Fibroblast of skin of back (primary cell): ENCODE data around the gene ABHD12.
"Not testable (repeated sequence)": the region's sequence is repeated elsewhere in the genome, so short reads cannot be mapped to it uniquely, and the experiment has no call there.

Experiments
- DNase-seq: peaks from one replicate; pipeline ENCODE4 v3.0.0-alpha.2; 2013

Gene ABHD12

DNA sequence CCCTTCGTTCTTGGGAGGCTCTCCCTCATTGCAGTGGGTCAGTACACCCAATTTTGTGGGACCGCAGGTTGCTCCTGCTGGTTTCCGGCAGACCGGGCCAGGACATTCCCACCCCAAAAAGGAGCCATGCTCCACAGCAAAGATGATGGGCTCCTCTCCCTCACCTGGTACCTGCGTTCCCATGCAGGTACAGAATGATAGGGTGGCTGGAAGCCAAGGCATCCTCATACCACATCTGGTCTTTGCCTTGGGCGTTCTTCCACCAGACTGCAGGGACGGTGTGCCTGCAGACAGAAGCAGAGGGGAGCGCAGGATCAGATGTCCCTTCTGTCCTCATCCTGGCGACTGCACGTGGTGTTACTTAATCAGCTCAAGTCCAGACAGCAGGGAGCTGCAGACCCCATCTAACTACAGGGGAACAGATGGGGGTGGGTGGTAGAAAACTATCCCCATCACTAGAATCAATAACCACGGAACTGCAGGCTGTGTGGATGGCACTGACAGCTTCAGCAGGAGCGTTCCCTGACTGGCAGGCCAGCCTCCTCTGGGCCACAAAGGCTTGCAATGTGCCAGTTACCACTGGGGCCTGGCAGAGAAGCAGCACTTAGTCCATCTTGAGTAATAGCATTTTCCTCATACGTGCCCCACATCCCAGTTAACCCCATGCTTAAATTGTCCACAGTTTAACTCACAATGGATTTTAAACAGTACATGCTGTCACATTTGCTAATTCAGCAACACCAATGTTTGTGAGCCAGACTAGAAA, 70.4 kb downstream of the ABHD12 start:
- DNase-seq, result no peak

DNA sequence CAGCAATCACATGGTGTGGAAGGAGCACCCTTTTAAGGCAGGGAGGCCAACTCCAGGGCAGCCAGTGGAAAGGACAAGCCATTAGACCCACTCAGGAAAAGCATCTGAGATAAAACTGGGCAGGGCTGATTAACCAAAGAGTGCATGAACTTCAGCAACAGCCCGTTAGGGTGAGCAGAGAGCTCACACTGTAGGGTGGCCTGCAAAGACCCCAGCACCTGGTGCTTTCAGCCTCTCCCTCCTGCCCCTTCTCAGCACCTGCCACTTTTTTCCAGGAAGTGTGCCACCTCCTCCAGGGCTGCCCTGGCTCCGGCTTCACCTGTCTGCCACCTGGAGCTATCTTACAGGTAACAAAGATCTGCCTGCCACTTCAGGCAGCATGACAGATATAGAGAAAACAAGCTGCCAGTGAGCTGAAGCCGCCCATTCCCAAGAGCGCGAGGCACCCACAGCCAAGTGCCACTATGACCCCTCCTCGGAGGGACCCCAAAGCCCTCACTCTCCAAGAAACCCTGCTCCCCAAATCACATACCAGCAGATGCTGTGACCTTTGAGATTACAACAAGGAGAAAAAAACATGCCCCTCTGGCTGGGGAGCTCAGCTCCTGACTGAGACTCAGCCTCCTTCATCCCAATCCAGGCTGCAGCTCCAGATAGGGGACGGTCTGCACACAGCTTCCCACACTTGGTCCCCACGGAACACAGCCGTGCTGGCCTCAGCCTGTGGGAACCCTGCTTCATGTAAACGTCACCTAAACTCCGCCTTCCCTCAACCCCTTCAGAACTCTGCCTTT, 71.2 kb downstream of the ABHD12 start:
- no peak for DNase-seq

DNA sequence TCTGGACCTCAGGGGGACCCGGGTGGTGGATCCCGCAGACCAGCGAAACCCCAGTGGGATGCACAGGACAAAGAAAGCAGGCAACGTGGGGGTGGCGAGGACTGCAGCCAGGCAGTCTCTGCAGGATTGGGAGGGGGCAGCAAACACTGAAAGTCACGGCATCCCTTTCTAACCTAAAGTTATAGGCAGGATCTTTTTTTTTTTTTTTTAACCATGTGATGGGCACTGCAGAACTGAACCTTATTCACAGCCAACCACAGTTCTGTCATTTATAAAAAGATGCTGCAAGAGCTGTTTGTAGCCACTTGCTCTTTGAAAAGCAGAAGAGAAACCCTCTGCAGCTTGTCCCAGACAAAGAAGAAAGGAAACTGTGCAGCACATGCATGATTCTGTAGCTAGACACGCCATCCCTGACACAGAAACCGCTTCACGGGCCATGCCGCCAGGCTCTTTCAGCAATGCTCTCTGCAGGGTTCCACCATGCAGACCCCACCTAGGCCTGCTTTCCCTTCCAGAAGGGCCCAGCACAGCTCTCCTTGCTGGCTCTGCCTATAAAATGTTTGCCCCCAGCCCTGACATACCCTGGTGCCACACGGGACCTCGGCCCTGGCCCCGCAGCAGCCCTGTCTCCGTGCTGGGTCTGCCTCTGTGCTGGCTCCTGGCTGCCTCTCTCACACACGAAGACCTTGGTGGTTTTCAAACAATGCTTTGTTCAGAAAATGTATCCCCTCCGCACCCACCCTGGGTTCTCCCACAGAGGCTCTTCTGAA, 72.0 kb downstream of the ABHD12 start:
- no peak for DNase-seq

DNA sequence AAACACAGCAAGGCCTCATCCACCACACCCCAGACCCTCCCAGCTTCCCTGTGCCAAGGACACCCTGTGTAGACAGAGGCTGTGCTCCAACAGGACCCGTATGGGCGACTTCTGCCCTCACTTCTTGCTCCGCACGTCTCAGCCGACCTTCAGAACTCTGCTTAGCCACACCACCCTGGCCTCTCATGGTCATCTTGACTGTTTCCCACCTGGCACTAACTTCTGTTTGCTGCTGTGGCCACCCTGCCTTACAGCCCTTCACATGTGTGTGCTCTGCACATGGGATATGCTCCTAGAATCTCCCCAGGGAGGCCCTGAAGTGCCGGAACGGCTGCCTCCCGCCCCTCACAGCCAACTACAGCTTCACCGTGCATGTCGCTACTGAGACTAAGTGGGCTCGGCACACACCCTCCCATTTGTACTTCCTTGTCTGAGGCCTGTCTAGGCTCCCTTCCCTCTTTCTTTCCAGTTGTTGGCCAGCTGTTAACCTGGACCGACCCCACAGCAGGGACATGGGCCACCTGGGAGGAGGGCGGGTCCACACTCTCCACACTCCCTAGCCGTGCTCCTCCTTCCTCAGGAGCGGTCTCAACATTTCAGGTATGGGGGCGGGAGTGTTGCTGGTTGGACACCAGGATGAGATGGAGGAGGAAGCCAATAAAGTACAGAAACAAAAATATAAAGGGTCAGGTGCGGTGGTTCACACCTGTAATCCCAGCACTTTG, 73.1 kb downstream of the ABHD12 start:
- DNase-seq, result no peak

DNA sequence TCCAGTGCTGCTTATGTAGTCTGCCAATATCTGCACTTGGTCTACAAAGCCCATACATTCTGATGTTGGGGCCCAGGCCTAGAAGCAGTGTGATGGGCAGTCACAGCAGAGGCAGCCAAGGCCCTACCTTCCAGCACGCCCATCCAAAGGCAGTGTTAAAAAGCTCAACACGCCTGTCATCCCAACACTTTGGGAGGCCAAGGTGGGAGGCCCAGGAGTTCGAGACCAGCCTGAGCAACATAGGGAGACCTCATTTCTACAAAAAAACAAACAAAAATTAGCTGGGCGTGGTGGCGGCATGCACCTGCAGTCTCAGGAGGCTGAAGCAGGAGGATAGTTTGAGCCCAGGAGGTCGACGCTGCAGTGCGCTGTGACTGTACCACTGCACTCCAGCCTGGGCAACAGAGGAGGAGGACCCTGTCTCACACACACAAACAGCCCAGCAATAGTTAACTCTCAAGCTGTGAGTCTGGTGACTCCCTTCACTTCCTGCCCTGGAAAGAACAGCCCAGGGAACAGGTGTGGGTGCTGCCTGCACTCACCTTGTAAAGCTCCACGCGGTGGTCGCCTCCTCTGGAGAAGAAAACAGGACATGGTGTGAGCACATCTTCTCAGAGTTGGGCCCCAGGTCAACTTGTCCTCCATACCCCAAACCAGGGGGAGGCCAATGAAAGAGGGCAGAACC, 74.0 kb downstream of the ABHD12 start:
- no peak for DNase-seq

DNA sequence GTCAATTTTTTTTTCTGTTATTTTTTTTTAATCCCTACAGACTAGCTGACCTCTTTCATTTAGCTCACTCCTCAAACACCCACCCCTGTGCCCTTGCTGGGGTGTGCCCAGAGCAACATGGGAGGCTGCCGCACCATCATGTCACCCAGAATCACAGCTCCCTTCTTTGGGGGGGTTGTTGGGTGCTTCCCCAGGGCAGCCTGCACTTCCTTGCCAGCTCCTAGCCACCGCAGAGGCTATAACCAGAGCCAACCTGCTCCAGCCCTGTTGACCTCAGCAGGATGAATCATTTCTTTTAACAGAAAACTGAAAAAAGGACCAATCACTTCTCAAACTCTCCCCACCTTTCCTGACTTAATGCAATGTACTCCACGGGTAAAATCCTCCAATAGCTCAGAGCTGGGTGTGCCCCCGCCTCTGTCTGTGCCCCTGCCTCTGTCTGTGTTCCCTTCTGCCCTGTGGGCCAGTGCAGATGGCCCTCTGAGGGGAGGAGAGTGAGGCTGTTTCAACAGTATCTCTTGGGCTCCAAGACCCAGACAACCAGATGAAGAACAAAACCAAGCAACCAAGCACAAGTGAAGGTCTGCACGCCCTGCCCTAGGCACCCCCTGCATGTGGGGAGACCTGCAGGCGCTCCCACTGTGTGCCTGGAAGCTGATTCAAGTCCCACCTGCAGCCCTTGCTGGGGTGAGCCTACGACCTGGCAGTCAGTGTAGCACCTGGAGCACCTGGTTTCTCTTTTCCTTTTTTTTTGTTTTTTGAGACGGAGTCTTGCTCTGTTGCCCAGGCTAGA, 75.0 kb downstream of the ABHD12 start:
- DNase-seq, result no peak

DNA sequence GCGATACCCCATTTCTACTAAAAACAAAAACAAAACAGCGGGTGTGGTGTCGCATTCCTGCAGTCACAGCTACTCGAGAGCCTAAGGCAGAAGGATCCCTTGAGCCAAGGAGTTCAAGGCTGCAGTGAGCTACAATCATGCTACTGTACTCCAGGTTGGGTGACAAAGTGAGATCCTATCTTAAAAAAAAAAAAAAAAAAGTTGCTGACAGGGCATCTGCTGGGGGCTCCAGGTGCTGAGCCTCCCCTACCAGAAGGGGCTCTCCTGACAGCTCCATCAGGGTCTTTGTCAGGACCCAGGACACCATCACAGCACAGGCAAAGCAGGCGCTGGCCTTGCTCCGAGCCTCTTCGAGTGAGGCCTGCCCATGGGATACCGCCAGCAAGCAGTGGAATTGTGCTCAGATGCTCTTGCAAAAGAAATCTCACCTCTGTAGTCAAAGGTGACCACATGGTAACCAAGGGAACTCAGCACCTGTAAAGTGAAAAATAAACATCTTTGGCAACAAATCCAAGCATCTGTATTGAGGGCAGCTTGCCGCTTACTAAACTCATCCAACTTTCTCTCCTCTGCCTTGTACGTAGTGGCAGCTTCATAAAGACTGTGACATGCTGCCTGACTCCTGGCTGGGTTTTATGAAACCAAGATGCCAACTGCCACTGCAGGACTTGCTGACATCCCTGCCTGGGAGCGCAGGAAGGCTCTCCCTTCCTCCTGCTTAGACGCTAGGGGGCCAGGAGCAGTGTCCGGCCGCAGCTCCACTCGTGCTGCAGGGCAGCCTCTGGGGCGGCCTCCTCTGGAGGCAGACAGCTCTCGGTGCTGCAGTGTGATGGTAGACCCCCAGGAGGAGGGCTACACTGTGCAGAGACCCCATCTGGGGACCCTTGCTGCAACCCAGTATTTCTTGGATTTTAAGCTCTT, 75.9 kb downstream of the ABHD12 start:
- DNase-seq, result no peak

DNA sequence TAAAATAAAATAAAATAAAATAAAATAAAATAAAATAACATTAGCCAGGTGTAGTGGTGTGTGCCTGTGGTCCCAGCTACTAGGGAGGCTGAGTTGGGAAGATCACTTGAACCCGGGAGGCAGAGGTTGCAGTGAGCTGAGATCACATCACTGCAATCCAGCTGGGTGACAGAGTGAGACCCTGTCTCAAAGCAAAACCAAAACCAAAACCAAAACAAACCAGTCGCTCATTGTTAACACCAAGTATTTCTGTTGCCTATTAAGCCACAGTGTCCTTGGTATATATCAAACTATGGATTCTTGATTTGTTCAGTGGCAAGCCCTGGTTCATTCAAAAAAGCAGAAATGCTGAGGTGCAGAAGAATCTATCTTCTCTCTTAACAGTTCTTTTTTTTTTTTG, 77.0 kb downstream of the ABHD12 start:
- DNase-seq, result no peak

DNA sequence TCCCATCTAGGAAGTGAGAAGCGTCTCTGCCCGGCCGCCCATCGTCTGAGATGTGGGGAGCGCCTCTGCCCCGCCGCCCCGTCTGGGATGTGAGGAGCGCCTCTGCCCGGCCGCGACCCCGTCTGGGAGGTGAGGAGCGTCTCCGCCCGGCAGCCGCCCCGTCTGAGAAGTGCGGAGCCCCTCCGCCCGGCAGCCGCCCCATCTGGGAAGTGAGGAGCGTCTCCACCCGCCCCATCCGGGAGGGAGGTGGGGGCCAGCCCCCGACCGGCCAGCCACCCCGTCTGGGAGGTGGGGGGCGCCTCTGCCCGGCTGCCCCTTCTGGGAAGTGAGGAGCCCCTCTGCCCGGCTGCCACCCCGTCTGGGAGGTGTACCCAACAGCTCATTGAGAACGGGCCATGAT, 77.9 kb downstream of the ABHD12 start:
- not testable (repeated sequence) for DNase-seq

DNA sequence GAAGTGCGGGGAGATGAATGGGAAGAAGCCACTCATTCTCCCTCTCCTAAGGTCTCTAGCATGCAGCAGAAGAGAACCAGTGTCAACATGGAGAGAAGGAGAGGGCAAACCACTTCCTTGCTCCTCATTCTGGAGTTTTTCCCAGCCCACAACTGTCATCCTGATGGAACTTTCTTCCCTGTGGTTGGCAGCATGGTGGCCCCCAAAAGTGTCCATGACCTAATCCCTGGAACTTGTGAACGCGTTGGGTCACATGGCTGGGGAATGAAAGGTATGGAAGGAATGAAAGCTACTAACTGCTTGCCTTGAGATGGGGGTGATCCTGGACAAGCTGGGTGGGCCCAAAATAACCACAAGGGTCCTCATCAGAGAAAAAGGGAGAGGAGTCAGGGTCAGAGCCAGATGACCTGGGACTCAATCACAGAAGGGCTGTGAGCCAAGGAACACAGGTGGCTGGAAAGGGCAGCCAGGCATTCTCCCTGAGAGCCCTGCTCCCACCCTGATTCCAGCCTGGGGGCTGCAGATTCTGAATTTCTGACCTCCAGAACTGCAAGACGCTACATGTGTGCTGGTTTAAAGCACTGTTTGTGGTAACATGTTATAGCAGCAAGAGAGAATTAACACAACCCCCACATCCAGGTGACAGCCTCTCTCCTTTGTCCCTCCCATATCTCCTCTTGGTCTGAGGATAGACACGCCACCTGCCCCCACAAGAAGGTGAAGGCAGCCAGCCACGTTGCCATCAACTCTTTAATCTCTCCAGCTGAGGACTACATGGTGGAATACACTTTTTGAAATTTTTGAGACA, 79.5 kb downstream of the ABHD12 start:
- peak; percentile 97 for DNase-seq

DNA sequence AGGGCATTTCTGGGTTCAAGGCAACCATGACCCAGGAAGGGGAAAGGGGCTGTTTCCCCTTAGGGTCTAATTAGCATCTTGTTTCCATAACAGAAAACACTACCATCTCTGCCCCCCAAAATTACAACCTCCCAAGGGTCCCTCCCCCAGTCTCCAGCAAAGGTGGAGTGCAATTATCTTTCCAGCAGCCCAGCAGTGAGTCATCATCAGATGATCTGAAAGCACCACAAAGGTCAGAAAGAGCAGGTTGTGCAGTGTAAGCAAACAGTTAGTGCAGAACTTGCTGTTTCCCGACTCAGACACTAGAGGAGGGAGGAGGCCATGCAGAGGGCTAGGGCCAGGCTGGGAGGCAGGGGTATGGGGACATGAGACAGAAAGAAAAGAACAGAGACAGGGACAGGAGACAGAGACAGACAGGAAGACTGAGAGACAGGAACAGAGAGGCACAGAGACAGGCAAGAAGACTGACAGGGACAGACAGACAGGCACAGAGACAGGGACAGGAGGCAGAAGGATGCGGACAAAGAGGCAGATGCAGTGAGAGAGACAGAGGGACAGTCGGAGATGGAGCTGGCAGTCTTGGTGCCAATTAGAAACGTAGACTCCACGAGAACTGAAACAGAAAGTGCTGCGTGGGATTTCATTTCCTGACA, 80.2 kb downstream of the ABHD12 start:
- DNase-seq, result peak; percentile 90

DNA sequence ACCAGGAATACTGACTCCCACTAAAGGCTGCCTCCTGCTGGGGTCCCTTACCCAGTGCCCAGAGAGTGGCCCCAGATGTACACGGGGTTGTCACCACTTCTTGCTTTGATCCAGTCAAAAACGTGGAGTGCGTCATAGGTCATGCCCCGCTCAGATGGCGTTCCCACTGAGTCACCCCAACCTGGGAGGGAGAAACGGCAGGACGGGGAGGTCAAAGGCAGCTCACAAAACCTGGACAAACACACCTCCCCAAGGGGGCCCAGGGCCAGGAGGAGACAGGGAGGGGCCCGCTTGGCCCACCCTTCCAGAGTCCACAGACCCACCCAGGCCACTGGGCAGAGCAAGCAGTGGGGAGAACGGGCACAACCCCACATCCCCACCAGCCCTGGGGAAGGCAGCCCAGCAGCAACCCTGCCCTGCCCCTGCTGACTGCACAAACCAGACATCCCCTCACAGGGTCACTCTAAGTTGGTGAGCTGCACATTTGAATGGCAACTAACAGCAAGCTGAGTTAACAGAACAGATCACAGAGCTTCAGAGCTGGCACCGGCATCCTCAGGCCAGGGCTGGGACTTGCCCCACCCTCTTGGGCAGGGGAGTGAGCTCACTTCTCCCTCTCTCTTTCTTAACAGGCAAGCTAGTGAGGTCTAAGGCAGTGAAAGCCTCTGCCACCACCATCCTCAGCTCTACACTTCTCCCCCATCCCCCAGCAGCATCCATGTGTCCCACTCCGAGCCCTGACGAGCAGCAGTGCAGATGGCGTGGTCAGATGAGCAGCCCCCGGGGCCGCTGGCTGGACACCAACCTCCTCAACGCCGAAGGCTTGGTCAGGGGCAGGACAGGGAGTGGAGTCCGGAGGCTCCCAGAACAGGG, 81.0 kb downstream of the ABHD12 start:
- peak; percentile 88 for DNase-seq

DNA sequence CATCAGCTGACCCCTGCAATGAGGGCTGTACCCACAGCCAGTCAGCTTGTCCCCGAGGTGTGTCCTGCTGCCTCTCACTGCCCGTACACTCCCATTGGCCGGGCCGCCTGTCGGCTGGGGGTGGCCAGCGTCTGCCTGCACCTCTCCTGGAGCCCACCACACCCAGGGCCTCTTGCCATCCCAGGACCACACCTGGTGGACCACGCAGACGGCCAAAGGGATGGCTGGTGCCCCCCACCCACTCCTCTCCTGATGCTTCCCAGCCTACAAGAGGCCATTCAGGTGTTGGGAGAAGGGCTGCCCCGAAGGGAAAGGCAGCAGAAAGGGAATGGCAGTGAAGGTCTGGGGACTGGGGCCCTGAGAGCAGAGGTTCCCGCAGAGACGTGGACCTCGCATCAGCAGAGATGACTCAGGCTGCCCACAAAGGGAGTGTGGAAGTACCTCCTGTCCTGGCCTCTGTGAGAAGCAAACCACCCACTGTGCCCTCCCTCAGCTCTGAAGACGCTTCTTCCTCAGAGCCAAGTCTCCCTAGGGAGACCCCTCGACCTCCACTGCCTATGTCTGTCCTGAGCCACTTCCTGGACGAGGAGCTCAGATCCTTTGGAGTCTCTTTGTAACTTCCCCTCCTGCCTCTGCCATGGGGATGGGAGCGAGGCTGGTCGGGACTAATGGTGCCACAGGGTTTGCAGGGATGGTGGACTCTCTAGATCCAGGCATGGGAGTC, 81.8 kb downstream of the ABHD12 start:
- DNase-seq, result peak; percentile 90

DNA sequence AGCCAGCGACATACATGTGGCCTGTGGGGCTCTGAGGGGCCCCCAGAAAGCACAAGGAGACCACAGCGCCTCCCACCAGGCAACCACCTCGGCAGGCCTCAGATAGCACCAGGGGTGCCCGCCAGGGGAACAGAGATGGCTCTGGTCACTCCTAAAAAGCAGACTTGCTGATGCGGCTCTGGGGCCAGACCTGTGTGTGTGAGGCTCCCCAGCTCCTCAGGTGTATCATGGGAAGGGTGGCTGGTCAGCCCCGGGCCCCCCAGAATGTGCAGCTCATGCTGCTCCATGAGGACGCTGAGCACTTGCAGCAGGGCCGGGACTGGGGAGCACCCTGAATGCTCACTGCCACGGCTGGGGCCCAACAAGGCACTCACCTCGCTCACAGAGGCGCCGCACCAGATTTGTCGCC, 82.5 kb downstream of the ABHD12 start:
- no peak for DNase-seq

DNA sequence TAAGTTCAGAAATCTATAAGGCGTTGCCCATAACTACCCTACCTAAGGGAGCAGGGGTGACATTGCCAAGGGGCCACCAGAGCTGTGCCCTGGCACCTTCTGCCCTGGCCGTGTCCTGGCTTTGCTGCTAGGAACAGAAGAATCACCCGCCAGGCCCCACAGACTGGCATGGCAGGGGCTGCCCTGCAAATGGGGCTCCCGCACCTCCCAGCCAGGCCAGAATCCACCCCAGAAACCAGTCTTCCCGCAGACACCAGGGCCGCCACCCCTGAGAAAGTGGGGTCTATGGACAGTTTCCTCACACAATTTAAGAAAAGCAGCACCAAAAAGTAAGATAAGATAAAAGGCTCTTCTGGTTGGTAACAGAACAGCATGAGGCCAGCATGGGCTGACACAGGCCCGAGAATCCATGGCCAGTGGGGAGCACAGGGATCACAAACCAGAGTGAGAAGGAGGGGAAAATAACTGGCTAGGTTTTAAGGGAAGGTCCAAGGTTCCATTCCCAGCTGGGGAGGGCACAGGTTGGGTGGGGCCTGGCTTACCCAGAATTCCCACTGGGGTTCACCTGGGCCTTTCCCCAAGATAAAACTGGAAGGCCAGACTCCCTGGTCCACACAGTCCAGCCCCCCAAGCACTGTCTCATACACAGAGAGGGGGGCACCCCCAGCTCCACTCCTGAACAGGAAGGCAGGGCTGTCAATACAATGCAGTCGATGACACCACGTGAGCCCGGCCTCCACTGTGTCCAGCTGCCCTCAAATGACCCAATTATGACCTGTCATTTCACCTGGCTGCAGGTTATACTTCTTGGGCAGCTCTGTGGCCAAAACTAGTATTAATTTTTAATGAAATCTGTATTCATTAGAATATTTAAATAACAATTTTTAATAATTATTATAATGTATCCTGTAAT, 83.4 kb downstream of the ABHD12 start:
- no peak for DNase-seq
